GM21526 (cell line): Measurements from ENCODE around the gene CREB5.
"Not testable (repeated sequence)": the region's sequence is repeated elsewhere in the genome, so short reads cannot be mapped to it uniquely, and the experiment has no call there.

ENCODE experiments used
- ATAC-seq: cut with Tn5 transposase; IDR thresholded peaks from one replicate; pipeline ENCODE4 v1.9.1; 2021; ENCODE audit warnings: moderate library complexity; ENCODE audit not compliant: unreplicated experiment, low FRiP score

The CREB5 gene

DNA sequence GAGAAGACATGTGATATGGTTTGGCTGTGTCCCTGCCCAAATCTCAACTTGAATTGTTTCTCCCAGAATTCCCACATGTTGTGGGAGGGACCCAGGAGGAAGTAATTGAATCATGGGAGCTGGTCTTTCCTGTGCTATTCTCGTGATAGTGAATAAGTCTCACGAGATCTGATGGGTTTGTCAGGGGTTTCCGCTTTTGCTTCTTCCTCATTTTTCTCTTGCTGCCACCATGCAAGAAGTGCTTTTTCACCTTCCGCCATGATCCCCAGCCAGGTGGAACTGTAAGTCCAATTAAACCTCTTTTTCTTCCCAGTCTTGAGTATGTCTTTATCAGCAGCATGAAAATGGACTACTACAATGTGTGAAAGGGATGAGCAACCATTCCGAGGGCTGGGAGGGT is 185.7 kb downstream of the CREB5 start:
- not testable (repeated sequence) for ATAC-seq

DNA sequence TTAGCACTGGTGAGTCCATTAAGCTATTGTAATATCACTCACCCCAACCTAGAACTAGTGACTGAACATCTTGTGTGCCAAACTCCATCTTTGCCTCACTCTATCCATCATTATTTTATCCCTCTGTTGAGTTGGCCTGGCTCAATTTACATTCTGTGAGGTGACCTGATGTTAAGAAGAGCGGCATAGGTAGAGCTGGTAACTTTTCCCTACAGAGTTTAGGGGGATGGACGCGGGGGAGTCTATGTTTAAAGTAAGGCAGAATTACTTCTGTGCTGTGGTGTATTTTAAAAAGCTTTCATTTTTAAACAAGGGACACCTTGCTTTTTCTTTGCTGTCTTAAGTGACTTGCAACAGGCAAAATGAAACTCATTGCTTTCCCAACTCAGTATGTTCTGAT is 186.3 kb downstream of the CREB5 start:
- no peak for ATAC-seq

DNA sequence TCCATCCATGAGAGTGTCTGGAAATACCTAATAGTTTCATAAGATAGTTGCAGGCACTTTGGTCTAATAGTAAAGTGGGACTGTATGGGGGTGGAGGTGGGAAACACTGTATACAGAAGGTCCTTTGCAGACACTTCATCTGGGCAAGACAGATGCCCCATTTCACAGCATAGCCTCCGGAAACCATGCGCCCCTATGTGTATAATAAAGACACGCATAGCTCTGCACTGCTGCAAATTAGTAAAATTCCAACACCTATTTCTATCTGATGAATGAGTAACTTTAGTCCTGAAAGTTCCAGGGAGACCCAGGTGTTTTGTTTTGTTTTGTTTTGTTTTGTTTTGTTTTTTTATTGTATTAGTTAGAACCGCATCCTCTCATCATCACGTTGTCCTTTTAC is 187.1 kb downstream of the CREB5 start:
- ATAC-seq: no peak

DNA sequence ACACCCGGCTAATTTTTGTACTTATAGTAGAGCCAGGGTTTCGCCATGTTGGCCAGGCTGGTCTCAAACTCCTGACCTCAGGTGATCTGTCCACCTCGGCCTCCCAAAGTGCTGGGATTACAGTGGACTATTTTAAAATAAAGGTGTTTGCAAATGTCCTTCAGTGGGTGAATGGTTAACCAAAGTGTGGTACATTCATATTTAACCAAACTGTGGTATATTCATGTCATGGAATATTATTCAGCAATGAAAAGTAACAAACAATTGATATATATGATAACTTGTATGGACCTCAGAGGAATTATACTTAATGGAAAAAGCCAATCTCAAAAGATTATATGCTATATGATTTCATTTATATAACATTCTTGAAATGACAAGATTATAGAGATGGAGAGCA is 190.0 kb downstream of the CREB5 start:
- no peak for ATAC-seq

DNA sequence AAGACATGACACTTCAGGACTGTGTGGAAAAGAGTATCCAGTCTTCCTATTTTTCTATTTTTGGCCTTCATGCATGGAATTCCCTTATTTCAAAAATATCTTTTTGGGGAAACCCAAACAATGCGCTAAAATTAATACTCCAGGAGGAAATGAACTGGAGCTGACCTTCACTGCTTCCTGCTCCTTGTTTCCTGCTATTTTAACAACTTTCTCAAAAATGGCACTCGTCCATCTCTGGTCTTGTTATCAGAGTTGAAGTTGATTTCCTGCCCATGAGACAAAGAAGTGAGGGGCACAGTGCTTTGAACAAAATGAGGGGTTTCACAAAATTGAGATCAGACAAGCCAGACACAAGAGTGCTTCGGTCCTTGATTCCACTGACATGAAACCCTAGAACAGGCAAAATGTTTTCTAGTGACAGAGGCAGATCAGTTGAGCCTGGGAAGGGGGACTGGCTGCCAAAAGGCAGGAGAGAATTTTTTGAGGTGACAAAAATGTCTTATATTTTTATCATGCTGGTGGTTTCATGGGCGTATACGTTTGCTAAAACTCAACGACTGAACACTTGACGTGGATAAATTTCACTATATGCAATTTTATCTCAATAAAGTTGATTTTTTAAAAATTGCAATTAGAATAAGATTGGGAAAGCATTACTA is 193.2 kb downstream of the CREB5 start:
- ATAC-seq: no peak

DNA sequence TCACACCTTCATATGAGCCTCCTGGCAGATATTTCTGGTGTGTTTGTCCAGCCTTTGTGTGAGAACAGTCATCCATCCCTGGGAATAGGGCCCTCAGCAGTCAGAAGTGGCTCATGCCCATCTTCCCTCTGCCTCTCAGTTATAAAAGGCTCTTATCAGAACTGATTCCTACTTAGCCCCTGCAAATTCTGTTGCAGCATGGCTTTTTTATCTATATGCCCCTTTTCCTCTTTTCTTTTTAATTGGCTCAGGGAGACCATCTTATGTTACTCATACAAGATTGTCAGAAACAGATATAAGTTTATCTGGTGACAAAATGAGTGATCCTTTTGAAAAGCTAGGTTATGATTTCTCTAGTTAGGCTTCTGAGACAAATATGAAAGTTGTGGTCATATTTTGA is 194.1 kb downstream of the CREB5 start:
- no peak for ATAC-seq

DNA sequence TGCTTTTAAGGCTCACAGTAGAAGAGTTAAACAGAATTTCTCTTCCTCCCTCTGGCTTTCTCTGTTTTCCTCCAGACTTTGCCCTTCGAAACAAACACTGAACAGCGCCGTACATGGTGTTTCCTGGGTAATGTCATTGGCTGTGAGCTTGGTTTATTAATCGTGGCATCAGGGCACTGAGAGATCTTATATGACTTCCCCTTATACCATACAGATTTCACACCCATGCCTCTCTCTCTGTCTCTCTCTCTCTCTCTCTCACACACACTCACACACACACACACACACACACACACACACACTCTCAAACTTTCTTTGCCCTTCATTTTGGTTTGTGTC is 195.5 kb downstream of the CREB5 start:
- no peak for ATAC-seq

DNA sequence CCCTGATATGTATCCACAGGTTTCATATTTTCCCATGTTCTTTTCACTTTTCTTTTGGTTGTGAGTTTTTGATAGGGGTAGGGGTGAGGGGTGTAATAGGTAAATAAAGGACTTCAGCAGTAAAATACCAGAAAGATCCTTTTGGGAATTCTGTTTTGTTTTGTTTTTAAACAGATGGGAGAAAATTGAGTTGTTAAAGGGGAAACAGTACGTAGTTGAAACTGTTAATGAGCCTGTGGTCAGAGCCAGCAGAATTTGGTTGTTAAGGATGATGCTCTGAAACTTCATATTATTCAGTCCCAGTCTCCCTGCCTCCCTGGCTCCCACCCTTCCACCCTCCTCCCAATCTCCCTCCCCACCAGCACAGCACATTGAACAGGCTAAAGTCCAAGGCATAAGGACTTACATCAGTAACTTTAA is 195.9 kb downstream of the CREB5 start:
- no peak for ATAC-seq

DNA sequence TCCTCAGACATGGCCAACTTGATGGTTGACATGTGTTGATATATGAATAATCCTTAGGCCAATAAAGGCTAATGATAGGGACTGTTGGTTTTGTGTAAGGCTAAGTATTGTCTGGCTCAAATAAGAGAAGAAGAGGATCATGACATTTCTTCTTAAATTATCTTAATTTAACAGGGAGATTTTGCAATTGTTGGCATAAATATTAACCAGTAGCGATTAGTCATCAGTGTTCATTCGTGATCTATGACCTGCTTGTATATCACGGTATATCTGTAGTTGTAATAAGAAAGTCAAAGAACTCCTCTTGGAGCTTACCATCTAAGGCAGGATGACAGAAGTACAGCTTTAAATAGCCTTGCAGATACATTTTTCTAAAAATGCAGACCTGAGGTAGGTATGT is 196.4 kb downstream of the CREB5 start:
- ATAC-seq: no peak

DNA sequence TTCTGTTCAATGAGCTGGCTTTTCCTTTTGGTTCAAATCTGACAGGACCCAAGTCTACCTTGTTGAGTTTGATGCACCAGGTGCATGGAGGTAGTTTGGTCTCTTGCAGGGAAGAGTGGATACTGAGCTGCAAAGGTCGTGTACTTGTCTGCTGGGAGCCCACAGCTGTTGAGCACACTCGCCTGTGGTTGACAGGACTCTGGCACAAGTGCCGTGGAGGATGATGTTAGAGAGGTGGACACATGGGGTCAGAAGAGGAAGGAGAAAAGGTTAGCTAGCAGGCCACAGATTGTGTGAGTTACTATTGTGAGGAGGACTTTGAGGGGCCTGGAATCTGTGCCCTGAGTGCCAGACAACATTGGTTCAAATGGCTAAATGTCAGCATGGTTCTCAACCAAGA is 197.3 kb downstream of the CREB5 start:
- no peak for ATAC-seq

DNA sequence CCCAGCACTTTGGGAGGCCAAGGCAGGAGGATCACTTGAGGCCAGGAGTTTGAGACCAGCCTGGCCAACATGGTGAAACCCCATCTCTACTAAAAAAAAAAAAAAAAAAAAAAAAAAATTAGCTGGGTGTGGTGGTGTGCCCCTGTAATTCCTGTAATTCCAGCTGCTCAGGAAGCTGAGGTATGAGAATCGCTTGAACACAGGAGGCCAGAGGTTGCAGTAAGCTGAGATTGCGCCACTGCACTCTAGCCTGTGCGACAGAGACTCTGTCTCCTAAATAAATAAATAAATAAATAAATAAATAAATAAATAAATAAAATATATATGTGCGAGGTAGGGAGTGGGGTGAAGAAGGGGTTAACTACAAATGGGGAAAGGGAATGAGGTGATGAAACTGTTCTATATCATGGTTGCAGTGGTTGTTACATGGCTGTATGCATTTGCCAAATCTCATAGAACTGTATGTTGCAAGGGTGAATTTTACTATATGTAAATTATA is 199.1 kb downstream of the CREB5 start:
- ATAC-seq: not testable (repeated sequence)

DNA sequence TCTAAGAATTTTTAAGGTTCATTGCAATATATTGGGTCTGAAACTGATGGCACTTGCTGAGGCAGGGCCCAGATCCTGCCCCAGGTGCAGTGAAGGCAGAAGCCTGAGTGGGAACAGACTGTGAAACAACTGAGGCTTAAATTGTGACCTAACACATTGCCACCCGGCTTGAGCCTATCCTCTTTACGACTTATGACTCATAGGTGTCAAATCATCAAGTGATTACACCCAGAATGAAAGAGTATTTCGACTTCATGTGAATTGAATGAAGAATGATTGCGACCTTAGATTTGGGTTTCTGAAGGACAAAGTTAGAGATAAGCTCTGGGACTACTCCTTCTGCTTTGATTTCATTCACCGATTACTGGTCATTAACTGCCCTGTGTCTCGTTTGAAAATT is 200.9 kb downstream of the CREB5 start:
- no peak for ATAC-seq

DNA sequence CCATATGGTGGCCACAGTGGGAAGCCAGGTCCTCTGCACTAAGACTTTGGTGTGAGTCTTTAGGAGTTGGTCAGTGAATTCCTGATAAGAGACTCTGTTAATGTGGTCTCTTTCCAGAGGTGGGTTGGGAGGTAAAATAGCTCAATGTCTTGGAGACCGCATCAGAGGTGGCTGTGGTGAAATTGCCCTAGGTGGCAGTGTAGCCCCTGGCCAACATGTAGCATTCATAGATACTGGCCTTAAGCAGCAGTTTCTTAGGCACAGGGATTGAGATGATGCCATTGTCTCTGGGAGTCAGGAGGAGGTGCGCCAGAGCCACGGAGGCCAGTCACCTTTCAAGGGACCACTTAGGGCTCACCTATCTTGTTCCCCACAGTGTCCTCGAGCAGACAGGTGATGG is 202.8 kb downstream of the CREB5 start:
- no peak for ATAC-seq

DNA sequence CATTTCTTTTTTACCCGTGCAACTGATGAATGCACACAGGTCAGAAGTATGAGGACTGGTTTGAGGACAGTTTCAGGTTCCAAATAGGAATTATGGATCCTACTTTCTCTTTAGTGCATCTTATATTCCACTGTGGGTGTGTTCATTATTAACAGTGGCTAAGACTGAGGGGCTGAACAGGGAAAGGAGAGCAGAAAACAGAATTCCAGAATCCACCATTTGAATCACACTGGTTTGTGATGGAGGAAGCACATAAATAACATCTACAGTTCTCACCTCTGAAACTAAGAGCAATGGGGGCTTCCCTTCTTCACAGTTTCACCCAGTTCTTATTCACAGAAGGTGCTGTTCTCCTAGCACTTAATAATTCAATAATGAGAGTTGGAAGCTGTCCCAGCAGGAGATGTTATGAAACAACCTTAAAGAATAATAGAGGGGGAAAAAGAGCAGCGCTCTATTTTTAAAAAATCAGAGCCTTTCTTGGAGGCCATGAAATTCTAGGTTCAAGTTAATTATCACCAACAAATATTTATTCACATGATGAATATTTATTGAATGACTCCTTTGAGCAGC is 205.1 kb downstream of the CREB5 start:
- ATAC-seq: no peak

DNA sequence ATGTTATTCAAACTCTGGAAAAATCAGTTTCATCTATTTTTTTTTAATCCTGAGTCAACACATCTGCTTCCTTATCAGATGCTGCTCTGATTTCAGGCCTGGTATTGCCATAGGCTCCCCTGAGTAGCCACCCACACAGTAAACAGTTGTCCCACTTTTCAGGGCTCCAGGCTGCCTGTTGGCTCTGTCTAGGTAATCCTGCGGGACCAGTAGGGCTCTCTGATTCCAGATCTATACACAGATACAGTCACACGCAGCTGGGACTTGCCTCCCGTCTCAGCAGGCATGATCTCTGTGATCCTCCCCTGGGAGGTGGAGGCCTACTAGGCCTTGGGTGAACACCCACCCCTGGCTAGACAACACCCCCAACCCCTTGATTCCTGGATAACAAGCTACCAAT is 206.1 kb downstream of the CREB5 start:
- ATAC-seq: no peak

DNA sequence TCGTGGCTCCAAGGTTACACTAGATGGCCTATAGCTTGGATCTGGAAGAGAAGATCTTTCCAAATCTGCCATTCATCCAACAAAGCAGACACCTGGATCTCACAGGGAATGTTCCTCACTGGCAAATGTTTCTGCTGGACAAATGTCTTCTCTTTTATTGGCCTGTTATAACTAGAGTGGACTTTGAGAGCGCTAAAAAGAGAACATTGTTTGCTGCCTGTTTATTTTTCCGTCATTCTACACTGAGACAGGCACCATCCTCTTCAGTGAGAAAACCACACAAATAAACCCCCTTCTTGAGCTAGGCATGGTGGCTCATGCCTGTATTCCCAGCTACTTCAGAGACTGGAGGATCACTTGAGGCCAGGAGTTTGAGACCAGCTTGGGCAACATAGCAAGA is 206.9 kb downstream of the CREB5 start:
- ATAC-seq: no peak

DNA sequence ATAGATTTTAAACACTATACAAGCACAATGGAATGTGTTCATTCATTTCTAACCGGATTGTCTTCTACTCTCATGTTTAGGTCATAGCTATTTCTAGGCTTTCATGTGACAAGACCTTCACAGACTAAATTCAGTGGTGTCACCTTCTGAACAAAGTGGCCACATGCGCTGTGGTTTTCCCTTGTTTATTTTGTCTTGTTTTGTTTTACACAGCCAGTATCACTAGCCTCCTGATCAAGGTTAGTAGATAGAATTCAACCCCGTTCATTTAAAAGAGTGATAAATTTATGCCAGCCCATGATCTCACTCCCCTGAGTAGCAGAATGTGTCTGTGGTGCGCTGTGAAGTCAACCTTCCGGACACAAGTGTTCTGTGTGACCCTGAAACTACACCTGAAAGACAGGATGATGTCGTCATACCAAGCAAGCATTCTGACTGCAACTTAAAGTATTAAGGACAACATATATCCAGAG is 209.1 kb downstream of the CREB5 start:
- ATAC-seq: no peak

DNA sequence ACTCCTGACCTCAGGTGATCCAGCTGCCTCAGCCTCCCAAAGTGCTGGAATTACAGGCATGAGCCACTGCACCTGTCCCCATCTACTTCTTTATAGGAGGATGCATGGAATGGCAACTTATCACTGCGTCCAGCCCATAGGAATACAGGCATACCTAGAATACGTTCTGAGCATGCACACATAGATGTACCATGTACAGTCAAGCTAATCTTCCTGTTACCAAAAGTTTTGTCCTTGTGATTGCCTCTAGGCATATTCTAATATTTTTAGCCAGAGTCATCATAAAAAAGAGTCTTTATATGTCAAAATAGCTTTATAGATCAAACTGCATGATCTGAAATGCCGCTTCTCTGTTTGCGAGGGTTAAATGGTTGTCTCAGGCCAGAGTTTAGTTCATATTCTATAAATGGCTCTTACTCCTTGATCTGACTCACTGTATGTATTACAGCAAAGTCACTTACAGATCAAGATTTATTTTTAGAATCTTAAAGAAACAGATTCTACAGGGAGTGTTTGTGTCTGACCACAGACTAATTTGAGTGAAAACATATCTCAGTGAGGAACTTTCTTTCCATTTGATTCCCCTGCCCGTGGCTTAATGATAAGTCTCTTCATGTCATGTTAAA is 210.9 kb downstream of the CREB5 start:
- ATAC-seq: no peak

DNA sequence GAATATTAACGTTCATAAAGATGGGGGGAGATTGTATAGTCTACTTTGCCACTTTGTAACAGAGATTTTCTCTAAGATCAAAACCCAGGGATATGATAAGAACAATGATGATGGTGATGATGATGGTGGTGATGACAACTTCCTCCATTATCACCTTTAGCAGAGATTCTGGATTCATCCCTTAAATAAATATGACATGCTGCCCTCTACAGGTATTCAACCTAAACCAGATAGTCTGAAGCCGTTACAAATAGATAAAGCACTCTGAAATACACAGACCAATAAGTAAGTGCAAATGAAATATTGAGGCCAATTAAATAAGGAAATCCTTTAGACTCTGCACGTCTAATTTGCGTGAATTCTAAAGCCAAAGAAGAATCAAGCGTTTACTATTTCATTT is 211.5 kb downstream of the CREB5 start:
- ATAC-seq: no peak

DNA sequence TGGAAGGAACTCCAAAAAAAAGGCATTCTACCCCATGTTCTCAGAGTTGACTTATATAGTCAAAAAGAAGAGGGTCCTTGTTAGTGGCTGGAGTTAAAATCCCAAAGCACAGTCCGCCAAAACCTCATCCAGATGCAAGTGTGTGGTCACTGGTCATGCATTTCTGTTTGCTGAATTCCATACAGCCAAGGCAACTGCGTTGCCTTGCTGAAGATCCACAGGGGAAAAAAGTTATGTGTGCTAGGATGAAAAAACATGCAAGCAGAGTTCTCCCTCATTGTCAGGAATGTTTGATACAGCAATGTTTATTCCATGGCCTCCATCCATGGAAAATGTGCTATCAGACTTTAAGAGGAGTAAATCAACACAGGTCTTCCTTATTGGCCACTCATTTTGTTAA is 213.1 kb downstream of the CREB5 start:
- no peak for ATAC-seq

DNA sequence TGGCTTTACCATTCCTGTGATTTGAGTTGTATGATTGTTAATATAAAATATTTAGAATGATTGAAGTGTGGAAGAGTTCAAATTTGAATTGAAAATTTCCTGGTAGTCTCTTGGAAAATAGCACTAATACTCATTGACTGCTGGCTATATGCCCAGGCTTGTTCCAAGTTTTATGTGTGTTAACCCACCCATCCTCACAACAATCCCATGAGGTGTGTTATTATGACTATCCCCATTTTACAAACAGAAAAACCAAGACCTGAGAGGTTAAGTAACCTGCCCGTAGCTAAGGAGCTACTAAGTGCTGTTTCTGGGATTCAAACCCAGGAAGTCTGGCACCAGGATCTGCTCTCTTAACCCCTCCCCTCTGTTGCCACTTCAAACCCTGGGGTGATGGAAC is 213.9 kb downstream of the CREB5 start:
- no peak for ATAC-seq

DNA sequence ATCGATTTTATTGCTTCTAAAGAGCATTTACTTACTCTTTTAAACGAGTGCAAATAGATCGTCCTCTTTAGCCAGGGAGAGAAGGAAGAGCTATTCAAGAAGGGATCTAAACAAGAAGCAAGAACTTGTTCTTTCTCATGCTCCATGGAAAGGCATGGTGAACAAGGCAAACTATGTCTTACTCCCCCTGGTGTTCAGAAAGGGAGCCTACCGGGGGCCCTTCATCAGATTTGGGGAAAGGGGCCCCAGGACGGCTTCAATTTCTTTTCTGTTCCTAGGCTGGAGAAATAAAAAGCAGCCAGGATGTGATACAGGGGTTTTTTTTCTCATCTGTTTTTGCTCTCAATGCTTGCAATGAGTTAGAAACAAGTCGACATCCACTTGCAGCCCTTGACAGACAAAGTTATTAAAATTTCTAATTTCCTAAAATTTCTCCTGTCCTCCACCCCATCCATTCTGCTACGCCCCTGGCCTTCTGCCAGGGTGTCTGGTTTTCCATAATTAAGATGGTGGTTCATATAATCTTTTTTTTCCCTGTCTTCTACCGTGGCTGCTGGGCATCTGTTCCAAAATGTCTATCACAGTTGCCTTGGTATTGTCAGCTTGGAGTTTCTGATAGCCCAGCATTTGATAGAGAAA is 214.4 kb downstream of the CREB5 start:
- no peak for ATAC-seq
